ENCODE results near the gene MARCHF3. TPM values are rescaled to one million over a fixed set of nuclear protein-coding genes. Genes with fewer than 3 reads are reported as not detected.

Gene MARCHF3
- total and polyA plus RNA-seq, 2 of the 13 experiments (the other 11 are each of a cell fraction or from before 2014, with no cell fraction given), result 4.8 to 11.9 TPM

DNA sequence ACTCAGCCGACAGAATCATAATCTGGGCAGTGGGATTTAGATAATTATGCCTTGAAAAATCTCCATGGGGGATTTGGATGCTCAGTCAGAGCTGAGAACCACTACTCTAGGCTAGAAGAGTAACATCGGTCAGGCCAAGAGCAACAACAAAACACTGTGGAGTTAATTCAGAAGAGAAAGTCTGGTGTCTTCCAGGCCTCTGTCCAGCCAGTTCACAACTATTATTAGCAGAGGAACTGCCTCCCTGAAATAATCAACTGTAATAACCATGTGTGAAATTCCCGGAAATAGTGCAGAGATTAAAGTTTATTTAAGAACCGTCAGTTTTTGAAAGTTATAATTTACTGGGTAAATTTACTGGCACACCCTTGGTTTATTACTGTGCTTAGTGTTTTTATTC is 8.2 kb upstream of the MARCHF3 start:
- ATAC-seq (no peak), DNase-seq (ENCODE audit: low spot score) (no peak), FAIRE-seq (no peak)
- no peak overlapping the region for H3K27ac ChIP-seq (ENCODE audit: extremely low read length, insufficient read depth, low read length)
- 90% methylated on average over 4 of the region's 4 CpGs for WGBS (ENCODE audit: low lambda C conversion rate)
- no peaks in the 10 kb centered on the region for H3K36me3 ChIP-seq (replicated peaks in 1 of 2; ENCODE audit: control insufficient read depth in 1 of 2, insufficient read depth in 2 of 2, low read length in 2 of 2)
- intact Hi-C loops (cut with micrococcal nuclease; ENCODE audit: unreplicated experiment) (no loop called here), in situ Hi-C loops (cut with HindIII; ENCODE audit: extremely low pct_ligation_motif_present, low pct_unique_long_range_greater_than_20kb) (loop anchor here (25.0 kb wide), 1 partner anchor 376 kb away; no protein-coding TSS in a partner anchor)
- no peak overlapping the region for H3K9ac ChIP-seq (ENCODE audit: insufficient read depth, low read depth, low read length)
- H2AFZ ChIP-seq (ENCODE audit: low read length), result no peak overlapping the region
- H3K9me3 ChIP-seq (ENCODE audit: low read length), result no peaks in the 10 kb centered on the region
- no peak overlapping the region for H3K4me2 ChIP-seq (ENCODE audit: low read depth, low read length)
- H4K20me1 ChIP-seq (ENCODE audit: insufficient read depth, low read length), result no peaks in the 10 kb centered on the region
- no TSS peak for BruUV-seq (replicated peaks)
- H3K4me1 ChIP-seq (ENCODE audit: insufficient read depth, low read length), result no peaks in the 10 kb centered on the region
- no peak overlapping the region for H3K4me3 ChIP-seq (replicated peaks in 1 of 3; ENCODE audit: insufficient read depth in 1 of 3, low read depth in 2 of 3, low read length in 3 of 3)
- ChIA-PET POLR2A (no interaction called here), CTCF (ENCODE audit: low intra/inter-chr PET ratio, low total read pairs) (no interaction called here)
- TF ChIP-seq SNAPC2 (CRISPR knock-in tag; IDR thresholded peaks at IDR 0.05) (no peak), MAFF (IDR thresholded peaks at IDR 0.05; ENCODE audit: low read depth, low read length) (no peak), ERF (CRISPR knock-in tag; IDR thresholded peaks at IDR 0.05) (no peak), SIX4 (CRISPR knock-in tag; IDR thresholded peaks at IDR 0.05) (no peak), ZNF605 (CRISPR knock-in tag; IDR thresholded peaks at IDR 0.05) (no peak), TAF15 (IDR thresholded peaks at IDR 0.05; ENCODE audit: low read depth, low read length, poor library complexity, severe bottlenecking) (no peak), ZNF614 (CRISPR knock-in tag; IDR thresholded peaks at IDR 0.05; ENCODE audit: borderline replicate concordance) (no peak)
- TF ChIP-seq, protein P1, sequence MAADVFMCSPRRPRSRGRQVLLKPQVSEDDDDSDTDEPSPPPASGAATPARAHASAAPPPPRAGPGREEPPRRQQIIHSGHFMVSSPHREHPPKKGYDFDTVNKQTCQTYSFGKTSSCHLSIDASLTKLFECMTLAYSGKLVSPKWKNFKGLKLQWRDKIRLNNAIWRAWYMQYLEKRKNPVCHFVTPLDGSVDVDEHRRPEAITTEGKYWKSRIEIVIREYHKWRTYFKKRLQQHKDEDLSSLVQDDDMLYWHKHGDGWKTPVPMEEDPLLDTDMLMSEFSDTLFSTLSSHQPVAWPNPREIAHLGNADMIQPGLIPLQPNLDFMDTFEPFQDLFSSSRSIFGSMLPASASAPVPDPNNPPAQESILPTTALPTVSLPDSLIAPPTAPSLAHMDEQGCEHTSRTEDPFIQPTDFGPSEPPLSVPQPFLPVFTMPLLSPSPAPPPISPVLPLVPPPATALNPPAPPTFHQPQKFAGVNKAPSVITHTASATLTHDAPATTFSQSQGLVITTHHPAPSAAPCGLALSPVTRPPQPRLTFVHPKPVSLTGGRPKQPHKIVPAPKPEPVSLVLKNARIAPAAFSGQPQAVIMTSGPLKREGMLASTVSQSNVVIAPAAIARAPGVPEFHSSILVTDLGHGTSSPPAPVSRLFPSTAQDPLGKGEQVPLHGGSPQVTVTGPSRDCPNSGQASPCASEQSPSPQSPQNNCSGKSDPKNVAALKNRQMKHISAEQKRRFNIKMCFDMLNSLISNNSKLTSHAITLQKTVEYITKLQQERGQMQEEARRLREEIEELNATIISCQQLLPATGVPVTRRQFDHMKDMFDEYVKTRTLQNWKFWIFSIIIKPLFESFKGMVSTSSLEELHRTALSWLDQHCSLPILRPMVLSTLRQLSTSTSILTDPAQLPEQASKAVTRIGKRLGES (CRISPR knock-in tag; IDR thresholded peaks at IDR 0.05; ENCODE audit: borderline replicate concordance), result no peak
- TF ChIP-seq, protein P2, sequence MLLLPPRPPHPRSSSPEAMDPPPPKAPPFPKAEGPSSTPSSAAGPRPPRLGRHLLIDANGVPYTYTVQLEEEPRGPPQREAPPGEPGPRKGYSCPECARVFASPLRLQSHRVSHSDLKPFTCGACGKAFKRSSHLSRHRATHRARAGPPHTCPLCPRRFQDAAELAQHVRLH (CRISPR knock-in tag; IDR thresholded peaks at IDR 0.05; ENCODE audit: borderline replicate concordance, low read depth), result no peak
- H3K79me2 ChIP-seq (ENCODE audit: insufficient read depth, low read length), result no peaks in the 10 kb centered on the region
- H3K27me3 ChIP-seq (ENCODE audit: control insufficient read depth in 1 of 2, insufficient read depth in 2 of 2, low read length in 2 of 2), result no peaks in the 10 kb centered on the region
